Colonic mucosa (tissue), 4 donors: Measurements from ENCODE around the gene URM1. TPM values are rescaled to one million over a fixed set of nuclear protein-coding genes. Genes with fewer than 3 reads are reported as not detected.

Experiments used
- DNase-seq: peaks from one replicate; pipeline ENCODE4 v3.0.0-alpha.2; 2020
- H3K27ac ChIP-seq: fragments of 200-600 bp; one replicate; pipeline ENCODE4 v1.8.0; 2021
- H3K27me3 ChIP-seq: fragments of 200-600 bp; one replicate; pipeline ENCODE4 v1.8.0; 2021
- H3K36me3 ChIP-seq: fragments of 200-600 bp; one replicate; pipeline ENCODE4 v1.8.0; 2021
- H3K4me1 ChIP-seq: fragments of 200-600 bp; one replicate; pipeline ENCODE4 v1.8.0; 2021; ENCODE audit warnings: mild to moderate bottlenecking
- H3K4me3 ChIP-seq: fragments of 200-600 bp; one replicate; pipeline ENCODE4 v1.8.0; 2021
- H3K9ac ChIP-seq, 2 donors: one replicate each; pipeline ENCODE4 v1.7.0; 2013; ENCODE audit warnings: control low read depth in 2 of 2, low read depth in 2 of 2, low read length in 2 of 2
- H3K9me3 ChIP-seq: fragments of 200-600 bp; one replicate; pipeline ENCODE4 v1.8.0; 2021
- CTCF ChIP-seq: fragments of 200-600 bp; IDR thresholded peaks from one replicate; pipeline ENCODE4 v1.8.0; 2022; ENCODE audit warnings: antibody characterized with exemption, mild to moderate bottlenecking
- intact Hi-C: fragments of 100-400 bp; cut with DNase I; formaldehyde crosslinking; loops from one replicate; pipeline ENCODE4 v1.14.1; 2022
- total RNA-seq, 2 donors: library from RNA; stranded (reverse); fragmentation: NEBNext Ultra II Directional in 1 of 2; extraction: Animal tissue kit (Norgen Biotek cat#: 25700) in 1 of 2; gene quantifications; one replicate each; pipeline ENCODE4 v1.2.1, GENCODE V29; 2021
- donor health status: healthy.
- donor health status: DM: no; HTN: no; CAD: no.
- donor health status: DM: no; HTN: no; CAD: no.

URM1 gene
- total RNA-seq, 2 donors from 2014 or later, result 55.2 to 77.3 TPM

- intact Hi-C loops, result no loop called here
- no peaks in the 10 kb centered on the region for H3K9me3 ChIP-seq
- no peak overlapping the region for H3K4me3 ChIP-seq
- no peak overlapping the region for H3K27ac ChIP-seq
- no peak for DNase-seq
- no peak overlapping the region for H3K9ac ChIP-seq
- H3K36me3 ChIP-seq, result no peaks in the 10 kb centered on the region
- TF ChIP-seq CTCF, result no peak
- no peaks in the 10 kb centered on the region for H3K27me3 ChIP-seq
- no peaks in the 10 kb centered on the region for H3K4me1 ChIP-seq
Measured at GRCh38 chr9:128393145-128393775, 22.1 kb downstream of the URM1 start.

GRCh38 chr9:128393970-128394369 is 22.8 kb downstream of the URM1 start:
- Histone ChIP-seq H3K9me3 (no peaks in the 10 kb centered on the region), H3K36me3 (no peaks in the 10 kb centered on the region), H3K4me1 (no peaks in the 10 kb centered on the region), H3K9ac (no peak overlapping the region), H3K4me3 (no peak overlapping the region), H3K27me3 (no peaks in the 10 kb centered on the region), H3K27ac (no peak overlapping the region)
- intact Hi-C loops, result no loop called here
- TF ChIP-seq CTCF, result no peak
- no peak for DNase-seq

GRCh38 chr9:128394379-128395168 is 23.4 kb downstream of the URM1 start:
- intact Hi-C loops, result no loop called here
- Histone ChIP-seq H3K4me3 (no peak overlapping the region), H3K9ac (no peak overlapping the region), H3K27ac (no peak overlapping the region), H3K36me3 (no peaks in the 10 kb centered on the region), H3K9me3 (no peaks in the 10 kb centered on the region), H3K4me1 (no peaks in the 10 kb centered on the region), H3K27me3 (no peaks in the 10 kb centered on the region)
- no peak for TF ChIP-seq CTCF
- no peak for DNase-seq

- Histone ChIP-seq H3K9ac (no peak overlapping the region), H3K27me3 (no peaks in the 10 kb centered on the region), H3K9me3 (no peaks in the 10 kb centered on the region), H3K4me1 (no peaks in the 10 kb centered on the region), H3K4me3 (no peak overlapping the region), H3K27ac (no peak overlapping the region), H3K36me3 (no peaks in the 10 kb centered on the region)
- intact Hi-C loops, result no loop called here
- no peak for DNase-seq
- no peak for TF ChIP-seq CTCF
Measured at GRCh38 chr9:128396970-128397613, 25.9 kb downstream of the URM1 start.

GRCh38 chr9:128397831-128398230 is 26.7 kb downstream of the URM1 start:
- TF ChIP-seq CTCF, result no peak
- Histone ChIP-seq H3K27ac (no peak overlapping the region), H3K27me3 (no peaks in the 10 kb centered on the region), H3K4me1 (no peaks in the 10 kb centered on the region), H3K36me3 (no peaks in the 10 kb centered on the region), H3K9ac (no peak overlapping the region), H3K9me3 (no peaks in the 10 kb centered on the region), H3K4me3 (no peak overlapping the region)
- DNase-seq, result no peak
- intact Hi-C loops, result no loop called here
